HCT116 (cell line): ENCODE results near the gene TYW1B. TPM values are rescaled to one million over a fixed set of nuclear protein-coding genes. Genes with fewer than 3 reads are reported as not detected.
"Not testable (repeated sequence)": the region's sequence is repeated elsewhere in the genome, so short reads cannot be mapped to it uniquely, and the experiment has no call there.

ENCODE experiments used
- ATAC-seq: fragments of 200-7000 bp; cut with Tn5 transposase; 2 replicates; pipeline ENCODE4 v1.9.1; 2020; ENCODE audit warnings: mild to moderate bottlenecking, moderate library complexity
- BruUV-seq: library from RNA; stranded (reverse); fragments of 400-500 nt; replicated peaks from 2 replicates; lab custom pipeline; 2021; lab: Mats Ljungman, UMichigan
- CTCF ChIA-PET: fragments of 300-600 bp; sonication (Branson Sonifier 250); formaldehyde crosslinking; loops from one replicate; lab custom pipeline; 2021; ENCODE audit warnings: antibody characterized with exemption; lab: Charles Lee
- POLR2A ChIA-PET: fragments of 300-600, 350-600 bp; sonication (Branson Sonifier 250); formaldehyde crosslinking; loops from one replicate; lab custom pipeline; 2021; ENCODE audit warnings: antibody characterized with exemption; lab: Charles Lee
- RAD21 ChIA-PET, 2 experiments: fragments of 300-600 bp; sonication (Branson Sonifier 250); formaldehyde crosslinking; loops; one replicate each; lab custom pipeline; 2023; ENCODE audit warnings: low total read pairs in 2 of 2; ENCODE audit not compliant: uncharacterized antibody in 2 of 2, unreplicated experiment in 2 of 2, low non-redundant PET in 1 of 2; lab: Charles Lee
- DNase-seq: peaks from one replicate; pipeline ENCODE4 v3.0.0-alpha.2; 2010; ENCODE audit warnings: low read depth, low spot score
- H2AFZ ChIP-seq: fragments of 200-600 bp; shearing (Covaris generic), sonication (generic); 2 replicates; pipeline ENCODE4 v1.6.1; 2017; ENCODE audit warnings: low read depth, mixed run types, mixed read lengths, antibody characterized with exemption, low read length; ENCODE audit not compliant: poor library complexity, severe bottlenecking
- H3K27ac ChIP-seq: 2 replicates; pipeline ENCODE4 v1.5.1; 2012; ENCODE audit warnings: low read depth, low read length
- H3K27me3 ChIP-seq: fragments of 200-600 bp; sonication (generic); 2 replicates; pipeline ENCODE4 v1.6.1; 2016; ENCODE audit warnings: mixed run types, low read length, mixed read lengths; ENCODE audit not compliant: insufficient read depth
- H3K36me3 ChIP-seq, 2 experiments: fragments of 200-500 bp in 1 of 2; fragments of 200-600 bp in 1 of 2; sonication (Bioruptor generic) in 1 of 2; sonication (generic) in 1 of 2; 2 replicates each; pipeline versions ENCODE4 v1.5.1 to v1.6.1; 2014 to 2016; ENCODE audit warnings: low read length in 2 of 2, inconsistent platforms in 1 of 2, mixed read lengths in 1 of 2, mixed run types in 1 of 2; ENCODE audit not compliant: insufficient read depth in 2 of 2, control insufficient read depth in 1 of 2
- H3K4me1 ChIP-seq, 2 experiments: fragments of 200-600 bp in 1 of 2; sonication (generic) in 1 of 2; 2 replicates each; pipeline versions ENCODE4 v1.5.1 to v1.6.1; 2012 to 2017; ENCODE audit warnings: low read length in 2 of 2, inconsistent platforms in 1 of 2, mild to moderate bottlenecking in 1 of 2, mixed read lengths in 1 of 2, mixed run types in 1 of 2, moderate library complexity in 1 of 2; ENCODE audit not compliant: insufficient read depth in 2 of 2, control insufficient read depth in 1 of 2
- H3K4me2 ChIP-seq: fragments of 200-600 bp; sonication (generic); 2 replicates; pipeline ENCODE4 v1.6.1; 2017; ENCODE audit warnings: mixed run types, low read length, mixed read lengths
- H3K4me3 ChIP-seq, 2 experiments: fragments of 200-600 bp in 1 of 2; sonication (generic) in 1 of 2; replicated peaks in 1 of 2; 2 replicates each; pipeline ENCODE4 v1.5.1; 2011 to 2016; ENCODE audit warnings: low read length in 2 of 2, control low read depth in 1 of 2, low read depth in 1 of 2, mild to moderate bottlenecking in 1 of 2, mixed read lengths in 1 of 2, mixed run types in 1 of 2
- H3K79me2 ChIP-seq: fragments of 200-600 bp; sonication (generic); 2 replicates; pipeline ENCODE4 v1.6.1; 2017; ENCODE audit warnings: mild to moderate bottlenecking, mixed run types, low read length, moderate library complexity, mixed read lengths; ENCODE audit not compliant: insufficient read depth
- H3K9ac ChIP-seq: fragments of 200-600 bp; sonication (generic); 2 replicates; pipeline ENCODE4 v1.6.1; 2016; ENCODE audit warnings: low read length, mixed read lengths
- H3K9me2 ChIP-seq: fragments of 200-600 bp; sonication (generic), shearing (Covaris generic); 2 replicates; pipeline ENCODE4 v1.6.1; 2017; ENCODE audit warnings: mixed run types, mild to moderate bottlenecking, moderate library complexity; ENCODE audit not compliant: insufficient read depth
- H3K9me3 ChIP-seq, 2 experiments: fragments of 200-500 bp in 1 of 2; fragments of 200-600 bp in 1 of 2; sonication (Bioruptor generic) in 1 of 2; sonication (generic) in 1 of 2; 2 replicates each; pipeline ENCODE4 v1.6.1; 2014 to 2017; ENCODE audit warnings: low read length in 2 of 2, mixed read lengths in 2 of 2, inconsistent platforms in 1 of 2, low read depth in 1 of 2, mild to moderate bottlenecking in 1 of 2, mixed run types in 1 of 2, moderate library complexity in 1 of 2; ENCODE audit not compliant: control insufficient read depth in 1 of 2, insufficient read depth in 1 of 2
- H4K20me1 ChIP-seq: fragments of 200-600 bp; sonication (generic), shearing (Covaris generic); 2 replicates; pipeline ENCODE4 v1.6.1; 2017; ENCODE audit warnings: mixed run types, mild to moderate bottlenecking, moderate library complexity; ENCODE audit not compliant: insufficient read depth
- CBX3 ChIP-seq: IDR thresholded peaks from 2 replicates; pipeline ENCODE4 v1.6.1; 2012; ENCODE audit warnings: low read depth
- CEBPB ChIP-seq: IDR thresholded peaks from 2 replicates; pipeline ENCODE4 v1.6.1; 2012; ENCODE audit warnings: low read depth
- POLR2A ChIP-seq: IDR thresholded peaks from 2 replicates; pipeline ENCODE4 v1.7.0; 2011; ENCODE audit warnings: borderline replicate concordance; ENCODE audit not compliant: insufficient read depth, insufficient read length; ENCODE audit errors: extremely low read depth
- POLR2AphosphoS5 ChIP-seq: IDR thresholded peaks from 2 replicates; pipeline ENCODE4 v1.6.1; 2011; ENCODE audit warnings: mild to moderate bottlenecking, low read depth, low read length, moderate library complexity
- RAD21 ChIP-seq: IDR thresholded peaks from 2 replicates; pipeline ENCODE4 v1.6.1; 2012; ENCODE audit warnings: low read depth, mild to moderate bottlenecking
- TCF7L2 ChIP-seq: IDR thresholded peaks from 2 replicates; pipeline ENCODE4 v1.7.0; 2011; ENCODE audit warnings: borderline replicate concordance, inconsistent platforms; ENCODE audit not compliant: insufficient read depth, insufficient read length; ENCODE audit errors: extremely low read depth
- YY1 ChIP-seq: IDR thresholded peaks from 2 replicates; pipeline ENCODE4 v1.6.1; 2011; ENCODE audit warnings: low read length, low read depth, moderate library complexity, mild to moderate bottlenecking; ENCODE audit not compliant: insufficient replicate concordance; ENCODE audit errors: extremely low read depth
- intact Hi-C: fragments of 100-400 bp; cut with micrococcal nuclease; formaldehyde crosslinking; loops from 2 replicates; pipeline ENCODE4 v1.10.0; 2022
- total RNA-seq: library from RNA; stranded (reverse); gene quantifications from one replicate; pipeline ENCODE4 v1.2.1, GENCODE V29; 2021; ENCODE audit not compliant: unreplicated experiment

The TYW1B gene
- total RNA-seq, 1 experiment from 2014 or later = 2.4 TPM

GRCh38 chr7:72603073-72603472 lies 224.9 kb downstream of the TYW1B start:
- H3K36me3 ChIP-seq = no peaks in the 10 kb centered on the region
- H3K9me3 ChIP-seq = no peaks in the 10 kb centered on the region
- no peaks in the 10 kb centered on the region for H3K4me1 ChIP-seq
- intact Hi-C loops = no loop called here
- no peak overlapping the region for H3K4me3 ChIP-seq
- ATAC-seq (no peak), DNase-seq (no peak)
- H3K27ac ChIP-seq = no peak overlapping the region
- H4K20me1 ChIP-seq = no peaks in the 10 kb centered on the region
- no peaks in the 10 kb centered on the region for H3K9me2 ChIP-seq
- no peak overlapping the region for H3K4me2 ChIP-seq
- no TSS peak for BruUV-seq
- no peaks in the 10 kb centered on the region for H3K79me2 ChIP-seq
- H2AFZ ChIP-seq = no peak overlapping the region
- no peak overlapping the region for H3K9ac ChIP-seq
- ChIA-PET CTCF (no interaction called here), RAD21 (no interaction called here), POLR2A (no interaction called here)
- TF ChIP-seq POLR2AphosphoS5 (no peak), YY1 (no peak), CEBPB (no peak), CBX3 (no peak), RAD21 (no peak), TCF7L2 (no peak), POLR2A (no peak)
- H3K27me3 ChIP-seq = no peaks in the 10 kb centered on the region

DNA sequence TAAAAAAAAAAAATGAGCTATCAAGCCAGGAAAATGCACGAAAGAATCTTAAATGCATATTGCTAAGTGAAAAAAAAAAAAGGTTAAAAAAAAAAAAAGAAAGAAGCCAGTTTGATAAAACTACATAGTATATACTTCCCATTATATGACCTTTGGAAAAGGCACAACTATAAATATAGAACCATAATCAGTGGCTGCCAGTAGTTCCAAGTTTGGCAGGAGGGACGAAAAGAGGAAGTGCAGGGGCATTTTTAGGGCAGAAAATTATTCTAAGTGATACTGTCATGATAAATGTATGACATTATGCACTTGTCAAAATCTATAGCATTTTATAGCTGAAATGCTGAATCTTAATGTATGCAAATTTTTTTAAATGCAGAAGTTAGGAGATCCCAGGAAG lies 226.3 kb downstream of the TYW1B start:
- H3K27ac ChIP-seq, intact Hi-C loops, H4K20me1 ChIP-seq, H3K79me2 ChIP-seq, CTCF ChIA-PET, H2AFZ ChIP-seq, H3K36me3 ChIP-seq, DNase-seq, RAD21 ChIA-PET, BruUV-seq, H3K4me3 ChIP-seq, POLR2A ChIA-PET, H3K9me3 ChIP-seq, H3K4me2 ChIP-seq, H3K27me3 ChIP-seq, H3K4me1 ChIP-seq, H3K9me2 ChIP-seq, H3K9ac ChIP-seq, ATAC-seq: not testable (repeated sequence)

- POLR2A ChIA-PET, RAD21 ChIA-PET, H4K20me1 ChIP-seq, H3K4me2 ChIP-seq, H3K9me3 ChIP-seq, H3K79me2 ChIP-seq, H3K4me1 ChIP-seq, H3K27ac ChIP-seq, H2AFZ ChIP-seq, H3K36me3 ChIP-seq, H3K27me3 ChIP-seq, CTCF ChIA-PET, H3K9ac ChIP-seq, H3K4me3 ChIP-seq, intact Hi-C loops, ATAC-seq, DNase-seq, BruUV-seq, H3K9me2 ChIP-seq: not testable (repeated sequence)
These were observed 238.0 kb downstream of the TYW1B start for GRCh38 chr7:72590023-72590422.

DNA sequence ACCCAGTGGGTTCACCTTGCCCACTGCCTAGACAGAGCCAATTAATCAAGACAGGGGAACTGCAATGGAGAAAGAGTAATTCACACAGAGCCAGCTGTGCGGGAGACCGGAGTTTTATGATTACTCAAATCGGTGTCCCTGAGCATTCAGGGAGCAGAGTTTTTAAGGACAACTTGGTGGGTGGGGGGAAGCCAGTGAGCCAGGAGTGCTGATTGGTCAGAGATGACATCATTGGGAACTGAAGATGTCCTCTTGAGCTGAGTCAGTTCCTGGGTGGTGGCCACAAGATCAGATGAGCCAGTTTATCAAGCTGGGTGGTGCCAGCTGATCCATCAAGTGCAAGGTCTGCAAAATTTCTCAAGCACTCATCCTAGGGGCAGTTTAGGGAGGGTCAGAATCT lies 240.7 kb downstream of the TYW1B start:
- H3K36me3 ChIP-seq, POLR2A ChIA-PET, ATAC-seq, H4K20me1 ChIP-seq, H3K4me1 ChIP-seq, H3K9me2 ChIP-seq, BruUV-seq, H3K27ac ChIP-seq, H3K9ac ChIP-seq, CTCF ChIA-PET, H3K9me3 ChIP-seq, H3K27me3 ChIP-seq, H3K79me2 ChIP-seq, intact Hi-C loops, H3K4me2 ChIP-seq, H2AFZ ChIP-seq, RAD21 ChIA-PET, DNase-seq, H3K4me3 ChIP-seq: not testable (repeated sequence)
